ENCODE data around the gene GJA4.

DNA sequence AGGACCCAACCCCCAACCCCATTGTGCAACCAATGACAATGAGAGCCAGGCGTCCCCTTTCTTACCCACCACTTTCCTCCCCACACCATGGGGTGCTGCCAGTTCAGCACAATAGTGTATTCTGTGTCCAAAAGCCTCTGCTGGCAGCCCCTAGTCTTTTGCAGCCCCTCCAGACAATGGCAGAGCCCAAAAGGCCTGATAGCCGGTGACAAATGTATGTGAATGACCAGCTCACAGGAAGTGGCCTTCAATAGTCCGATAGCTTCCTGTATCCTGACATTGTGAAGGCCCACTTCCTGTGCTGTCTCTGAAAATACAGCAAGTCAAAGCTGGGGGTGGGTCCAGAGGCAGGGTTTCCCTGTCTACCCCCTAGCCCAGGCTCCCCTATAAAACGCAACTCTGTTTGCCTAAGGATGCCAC lies 50.2 kb downstream of the GJA4 start:
- TF ChIP-seq CTCF (conservative IDR thresholded peaks at IDR 0.05; ENCODE audit: low read length) (no peak), EZH2phosphoT487 (IDR thresholded peaks at IDR 0.05; ENCODE audit: borderline replicate concordance, low read depth, low read length) (no peak)
